SU-DHL-6 (cell line): Measurements from ENCODE around the gene GMDS.

Experiments
- H2AFZ ChIP-seq: fragments of 200-600 bp; sonication (generic); 2 replicates; pipeline ENCODE4 v1.6.1; 2014; ENCODE audit warnings: low read depth, mild to moderate bottlenecking, moderate library complexity, mixed read lengths, antibody characterized with exemption, low read length; ENCODE audit not compliant: severe bottlenecking
- H3F3A ChIP-seq: fragments of 200-600 bp; shearing (Covaris generic); 2 replicates; pipeline ENCODE4 v1.6.0; 2016; ENCODE audit warnings: antibody characterized with exemption, mild to moderate bottlenecking; ENCODE audit not compliant: insufficient read depth
- H3K27ac ChIP-seq: fragments of 200-600 bp; sonication (generic); 2 replicates; pipeline ENCODE4 v1.5.1; 2016; ENCODE audit warnings: low read depth, mild to moderate bottlenecking, low read length, moderate library complexity, mixed read lengths
- H3K27me3 ChIP-seq: fragments of 200-600 bp; sonication (generic), shearing (Covaris generic); 2 replicates; pipeline ENCODE4 v1.6.0; 2014; ENCODE audit warnings: mild to moderate bottlenecking, low read length
- H3K36me3 ChIP-seq: fragments of 200-600 bp; sonication (generic); 2 replicates; pipeline ENCODE4 v1.6.1; 2014; ENCODE audit warnings: mild to moderate bottlenecking, low read length, mixed read lengths
- H3K4me2 ChIP-seq: fragments of 300-600, 200-600 bp; shearing (Covaris generic), sonication (generic); 2 replicates; pipeline ENCODE4 v1.6.0; 2014; ENCODE audit warnings: low read length, low read depth, mild to moderate bottlenecking; ENCODE audit not compliant: poor library complexity, severe bottlenecking
- H3K4me3 ChIP-seq: fragments of 200-600 bp; sonication (generic); 2 replicates; pipeline ENCODE4 v1.5.1; 2014; ENCODE audit warnings: antibody characterized with exemption, low read length, mild to moderate bottlenecking, mixed read lengths; ENCODE audit not compliant: insufficient read depth, poor library complexity, severe bottlenecking
- H3K79me2 ChIP-seq: fragments of 200-600 bp; sonication (generic); 2 replicates; pipeline ENCODE4 v1.6.1; 2014; ENCODE audit warnings: mild to moderate bottlenecking, low read length, moderate library complexity; ENCODE audit not compliant: insufficient read depth
- H3K9ac ChIP-seq: fragments of 200-600 bp; sonication (generic); 2 replicates; pipeline ENCODE4 v1.7.0; 2014; ENCODE audit warnings: mild to moderate bottlenecking, low read length
- H3K9me2 ChIP-seq: fragments of 200-600 bp; sonication (generic); replicated peaks from 2 replicates; pipeline ENCODE4 v1.6.1; 2014; ENCODE audit warnings: low read length; ENCODE audit not compliant: insufficient read depth
- H3K9me3 ChIP-seq: fragments of 200-600 bp; sonication (generic); 2 replicates; pipeline ENCODE4 v1.6.1; 2014; ENCODE audit warnings: low read length, mixed read lengths; ENCODE audit not compliant: insufficient read depth
- H4K20me1 ChIP-seq: fragments of 200-600 bp; sonication (generic); 2 replicates; pipeline ENCODE4 v1.6.1; 2014; ENCODE audit warnings: low read depth, mild to moderate bottlenecking, antibody characterized with exemption, low read length, moderate library complexity, mixed read lengths
- CTCF ChIP-seq: fragments of 200-600 bp; sonication (generic); IDR thresholded peaks from one replicate; pipeline ENCODE4 v1.5.1; 2017; ENCODE audit warnings: antibody characterized with exemption, mild to moderate bottlenecking, low read length, moderate library complexity; ENCODE audit not compliant: insufficient read depth, poor library complexity, severe bottlenecking
- EZH2phosphoT487 ChIP-seq: fragments of 200-600 bp; sonication (generic), shearing (Covaris generic); conservative IDR thresholded peaks from 2 replicates; pipeline ENCODE4 v1.6.1; 2018; ENCODE audit warnings: mild to moderate bottlenecking, antibody characterized with exemption, low read length, moderate library complexity, mixed read lengths

The GMDS gene

DNA sequence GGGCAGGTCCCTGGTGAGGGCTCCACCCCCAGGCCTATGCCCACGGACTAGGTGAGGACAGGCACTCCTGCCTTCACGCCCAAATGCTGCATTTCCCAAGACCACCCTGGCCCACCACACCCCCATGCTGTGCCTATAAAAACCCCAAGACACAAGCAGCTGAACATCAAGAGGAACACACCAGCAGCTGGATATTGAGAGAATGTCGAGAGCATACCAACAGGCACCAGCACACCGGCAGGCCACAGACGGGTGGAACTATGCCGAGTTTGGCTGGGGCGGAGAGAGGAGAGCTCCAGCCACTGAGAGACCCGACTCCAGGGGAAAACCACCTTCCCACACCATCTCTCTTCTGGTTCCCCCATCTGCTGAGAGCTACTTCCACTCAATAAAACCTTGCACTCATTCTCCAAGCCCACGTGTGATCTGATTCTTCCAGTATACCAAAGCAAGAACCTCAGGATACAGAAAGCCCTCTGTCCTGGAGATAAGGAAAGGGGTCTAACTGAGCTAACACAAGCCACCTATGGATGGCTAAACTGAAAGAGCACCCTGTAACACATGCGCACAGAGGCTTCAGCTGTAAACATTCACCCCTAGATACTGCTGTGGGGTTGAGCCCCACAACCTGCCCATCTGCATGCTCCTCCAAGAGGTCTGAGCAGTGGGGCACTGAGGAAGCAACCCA, 319.5 kb downstream of the GMDS start:
- no peaks in the 10 kb centered on the region for H3K79me2 ChIP-seq
- no peaks in the 10 kb centered on the region for H3F3A ChIP-seq
- H3K4me3 ChIP-seq, result no peak overlapping the region
- no peaks in the 10 kb centered on the region for H3K27me3 ChIP-seq
- no peaks in the 10 kb centered on the region for H3K9me3 ChIP-seq
- no peaks in the 10 kb centered on the region; the same call in 1 of the 2 replicates for H3K36me3 ChIP-seq
- H2AFZ ChIP-seq, result no peak overlapping the region
- no peaks in the 10 kb centered on the region for H3K9me2 ChIP-seq
- H3K4me2 ChIP-seq, result no peak overlapping the region
- H3K27ac ChIP-seq, result no peak overlapping the region
- H3K9ac ChIP-seq, result no peak overlapping the region
- TF ChIP-seq EZH2phosphoT487 (no peak), CTCF (no peak)
- H4K20me1 ChIP-seq, result no peaks in the 10 kb centered on the region

GRCh38 chr6:1923449-1923848, 322.0 kb downstream of the GMDS start:
- no peaks in the 10 kb centered on the region; the same call in 1 of the 2 replicates for H3K36me3 ChIP-seq
- H3K4me3 ChIP-seq, result no peak overlapping the region
- no peak overlapping the region for H3K4me2 ChIP-seq
- no peak for TF ChIP-seq CTCF
- TF ChIP-seq EZH2phosphoT487, result no peak
- H4K20me1 ChIP-seq, result no peaks in the 10 kb centered on the region
- H3K27ac ChIP-seq, result no peak overlapping the region
- H3K9ac ChIP-seq, result no peak overlapping the region
- H3K9me3 ChIP-seq, result no peaks in the 10 kb centered on the region
- no peaks in the 10 kb centered on the region for H3F3A ChIP-seq
- H3K27me3 ChIP-seq, result no peaks in the 10 kb centered on the region
- H2AFZ ChIP-seq, result no peak overlapping the region
- H3K79me2 ChIP-seq, result no peaks in the 10 kb centered on the region
- H3K9me2 ChIP-seq, result no peaks in the 10 kb centered on the region

DNA sequence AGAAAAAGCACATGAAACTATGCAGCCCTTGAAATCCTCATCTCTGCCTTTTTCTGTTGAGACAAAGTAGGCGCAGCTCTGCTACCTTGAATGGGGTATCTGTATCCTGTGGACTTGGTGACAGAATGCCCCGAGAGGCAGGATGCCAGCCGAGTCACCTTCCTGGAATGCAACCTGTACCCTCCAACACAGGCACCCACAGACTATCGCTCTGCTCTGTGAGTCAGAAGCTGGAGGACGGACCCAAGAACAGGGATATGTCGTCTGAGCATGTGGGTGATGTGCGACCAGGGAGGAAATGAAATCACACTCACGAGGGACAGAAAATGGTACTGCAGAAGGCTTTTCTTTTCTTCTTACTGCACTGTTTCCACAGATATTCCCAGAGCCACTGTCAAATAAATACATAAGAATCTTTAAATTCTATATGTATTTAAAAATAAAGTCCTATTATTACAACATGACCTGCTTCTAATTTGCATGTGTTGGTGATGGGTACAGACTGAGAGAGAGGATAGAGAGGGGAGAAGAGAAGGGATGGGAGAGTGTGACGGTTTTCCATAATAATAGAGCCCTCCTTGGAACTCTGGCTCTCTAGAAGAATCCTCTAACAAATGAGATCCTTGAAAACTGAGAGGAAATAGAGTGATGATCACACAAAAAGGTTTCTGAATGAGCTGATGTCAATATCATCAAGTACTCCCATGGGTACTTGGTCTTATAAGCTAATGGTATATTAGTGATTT, 327.6 kb downstream of the GMDS start:
- Histone ChIP-seq H3K79me2 (no peaks in the 10 kb centered on the region), H2AFZ (no peak overlapping the region), H3K27me3 (no peaks in the 10 kb centered on the region), H3K4me3 (no peak overlapping the region), H4K20me1 (no peaks in the 10 kb centered on the region), H3K4me2 (no peak overlapping the region), H3F3A (no peaks in the 10 kb centered on the region), H3K9me2 (no peaks in the 10 kb centered on the region), H3K9ac (no peak overlapping the region), H3K27ac (no peak overlapping the region), H3K36me3 (no peaks in the 10 kb centered on the region), H3K9me3 (no peaks in the 10 kb centered on the region)
- TF ChIP-seq CTCF, result no peak
- no peak for TF ChIP-seq EZH2phosphoT487
